GM21360 (cell line): Measurements from ENCODE around the gene OR2L8.

ENCODE experiments used
- ATAC-seq: cut with Tn5 transposase; IDR thresholded peaks from one replicate; pipeline ENCODE4 v1.9.1; 2021; ENCODE audit warnings: mild to moderate bottlenecking, moderate library complexity; ENCODE audit not compliant: unreplicated experiment

The OR2L8 gene

GRCh38 chr1:247966532-247967204 lies 18.0 kb downstream of the OR2L8 start:
- ATAC-seq: peak; percentile 85

- ATAC-seq: no peak
These were observed 44.3 kb downstream of the OR2L8 start for GRCh38 chr1:247992986-247993385.

- ATAC-seq: no peak
These were observed 50.2 kb downstream of the OR2L8 start for GRCh38 chr1:247998811-247999210.
